GF-D8 (cell line): Measurements from ENCODE around the gene AFF4.
"Not testable (repeated sequence)": the region's sequence is repeated elsewhere in the genome, so short reads cannot be mapped to it uniquely, and the experiment has no call there.

Experiments used
- DNase-seq: peaks from one replicate; lab custom pipeline; 2025; lab: John Stamatoyannopoulos, UW

The AFF4 gene

DNA sequence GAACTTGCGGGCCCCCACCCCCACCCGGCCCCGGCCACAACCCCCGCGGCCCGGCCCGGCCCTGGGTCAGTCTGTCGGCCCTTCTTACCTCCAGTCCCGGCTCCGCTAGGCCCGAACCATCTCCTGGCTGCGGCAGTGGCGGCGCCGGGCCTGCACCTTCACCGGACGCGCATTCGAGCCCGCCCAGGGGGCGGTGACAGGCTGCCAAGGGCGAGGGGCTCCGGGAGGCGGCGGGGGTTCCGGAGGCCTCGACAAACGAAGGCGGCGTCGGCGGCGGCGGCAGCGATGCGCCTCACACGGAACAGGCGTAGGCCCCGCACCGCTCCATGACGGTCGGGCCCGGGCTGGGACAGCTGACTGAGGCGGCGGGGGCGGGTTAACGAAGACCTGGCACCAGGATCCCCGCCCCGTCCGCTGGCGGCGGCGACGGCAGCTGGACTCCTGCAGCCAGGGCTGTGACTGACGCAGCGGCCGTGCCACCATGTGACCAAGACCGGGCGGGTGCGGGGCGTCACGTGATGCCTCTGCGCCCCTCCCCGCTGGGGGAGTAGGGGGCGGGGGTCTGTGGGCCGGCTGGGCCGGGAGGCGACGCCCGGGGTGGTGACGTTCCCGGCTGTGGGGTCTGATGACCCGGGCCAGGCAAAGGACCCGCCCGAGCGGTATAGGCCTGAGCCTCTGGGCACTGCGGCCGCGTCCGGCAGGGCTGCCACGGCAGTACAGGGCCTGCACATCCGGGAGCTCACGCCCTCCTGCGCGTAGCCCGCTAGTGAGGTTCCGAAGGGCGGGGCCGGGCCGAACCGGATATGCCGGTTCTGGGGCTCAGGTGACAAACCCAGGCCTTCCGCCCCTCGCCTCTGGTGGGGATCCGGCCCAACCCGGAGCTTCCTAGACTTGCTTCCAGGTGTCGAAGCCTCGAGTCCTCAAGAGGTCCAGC, at the start of gene AFF4:
Gene AFF4, minus strand, starts transcription at position 464 of the 934 bp plus-strand sequence. CDS start 26,445 bp downstream, outside the sequence.
- peak; percentile 58 for DNase-seq

GRCh38 chr5:133008455-133008854, 45.0 kb upstream of the AFF4 start:
- not testable (repeated sequence) for DNase-seq

- no peak for DNase-seq
Observed at GRCh38 chr5:133006653-133007052, 43.2 kb upstream of the AFF4 start.

GRCh38 chr5:132999246-132999645, 35.8 kb upstream of the AFF4 start:
- DNase-seq = no peak

- DNase-seq = no peak
Observed at GRCh38 chr5:132998556-132998955, 35.1 kb upstream of the AFF4 start.

GRCh38 chr5:132996307-132996706, 32.9 kb upstream of the AFF4 start:
- DNase-seq = no peak

DNA sequence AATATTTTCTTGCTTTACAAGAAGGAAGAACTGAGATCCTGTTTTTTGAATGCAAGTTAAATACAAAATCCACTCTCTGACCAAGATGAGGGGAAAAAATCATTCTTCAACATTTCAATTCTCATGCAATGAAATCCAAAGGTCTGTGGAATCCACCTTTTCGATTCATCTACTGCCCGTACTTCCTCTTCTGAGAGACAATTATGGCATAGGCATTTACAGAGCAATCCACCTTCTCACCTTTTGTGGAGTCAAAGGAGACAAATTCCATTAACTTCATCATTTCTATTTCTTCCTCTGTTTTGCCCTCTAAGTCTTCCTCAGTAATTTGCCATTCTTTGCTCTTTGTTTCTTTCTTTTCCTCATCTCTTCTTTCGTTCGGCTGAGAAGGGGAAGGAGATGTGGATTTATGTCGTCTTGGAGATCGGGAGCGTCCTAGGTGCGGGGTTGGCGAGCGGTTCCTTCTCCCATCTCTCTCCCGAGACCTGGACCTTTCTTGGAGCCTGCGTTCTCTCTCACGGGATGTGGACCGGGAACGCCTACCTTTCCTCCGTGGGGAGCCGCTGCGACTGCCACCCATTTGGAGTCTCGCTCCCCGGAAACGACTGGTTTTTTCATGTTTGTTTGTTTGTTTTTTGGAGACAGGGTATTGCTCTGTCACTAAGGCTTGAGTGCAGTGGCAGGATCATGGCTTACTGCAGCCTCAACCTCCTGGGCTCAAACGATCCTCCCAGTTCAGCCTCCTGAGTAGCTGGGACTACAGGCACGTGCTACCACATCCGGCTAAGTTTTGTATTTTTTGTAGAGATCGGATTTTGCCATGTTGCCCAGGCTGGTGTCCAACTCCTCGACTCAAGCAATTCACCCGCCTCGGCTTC, 24.3 kb upstream of the AFF4 start:
- DNase-seq = no peak

GRCh38 chr5:132982971-132983370, 19.5 kb upstream of the AFF4 start:
- DNase-seq = not testable (repeated sequence)

DNA sequence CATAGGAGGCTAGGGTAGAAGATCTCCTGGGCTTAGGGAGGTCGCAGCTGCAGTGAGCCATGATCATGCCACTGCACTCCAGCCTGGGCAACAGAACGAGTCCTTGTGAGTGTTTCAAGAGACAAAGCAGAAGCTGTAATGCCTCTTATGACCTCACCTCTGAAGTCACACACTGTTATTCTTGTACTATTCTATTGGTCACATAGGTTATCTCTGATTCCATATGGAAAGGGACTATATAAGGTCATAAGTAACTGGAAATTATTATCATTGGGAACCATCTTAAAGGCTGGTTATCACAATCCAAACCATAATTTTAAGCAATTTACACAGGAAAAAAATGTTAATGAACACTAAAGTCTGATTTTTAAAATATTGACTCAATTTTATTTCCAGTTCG, 17.9 kb upstream of the AFF4 start:
- DNase-seq = no peak

- no peak for DNase-seq
Observed at GRCh38 chr5:132979976-132980375, 16.5 kb upstream of the AFF4 start.

GRCh38 chr5:132979367-132979940, 16.0 kb upstream of the AFF4 start:
- DNase-seq = no peak

GRCh38 chr5:132976852-132977251, 13.4 kb upstream of the AFF4 start:
- no peak for DNase-seq

- not testable (repeated sequence) for DNase-seq
Observed at GRCh38 chr5:132972436-132972828, 9.0 kb upstream of the AFF4 start.

GRCh38 chr5:132971483-132972435, 8.3 kb upstream of the AFF4 start:
- DNase-seq = no peak

DNA sequence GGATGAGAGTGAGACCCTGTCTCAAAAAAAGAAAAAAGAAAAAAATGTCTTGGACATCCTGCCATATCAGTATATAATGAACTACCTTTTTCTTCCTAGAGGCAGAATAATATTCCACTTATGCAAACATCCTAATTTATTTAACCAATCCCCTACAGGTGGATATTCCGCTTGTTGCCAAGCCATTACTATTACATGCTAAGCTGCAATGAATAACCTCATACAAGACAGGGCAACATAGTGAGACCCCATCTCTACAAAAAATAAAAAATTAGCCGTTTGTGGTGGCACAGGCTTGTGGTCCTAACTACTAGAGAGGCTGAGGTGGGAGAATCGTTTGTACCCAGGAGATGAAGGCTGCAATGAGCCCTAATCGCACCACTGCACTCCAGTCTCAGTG, 1.7 kb upstream of the AFF4 start:
- no peak for DNase-seq

- DNase-seq = no peak
Observed at GRCh38 chr5:132962429-132963021, 909 bp downstream of the AFF4 start.

DNA sequence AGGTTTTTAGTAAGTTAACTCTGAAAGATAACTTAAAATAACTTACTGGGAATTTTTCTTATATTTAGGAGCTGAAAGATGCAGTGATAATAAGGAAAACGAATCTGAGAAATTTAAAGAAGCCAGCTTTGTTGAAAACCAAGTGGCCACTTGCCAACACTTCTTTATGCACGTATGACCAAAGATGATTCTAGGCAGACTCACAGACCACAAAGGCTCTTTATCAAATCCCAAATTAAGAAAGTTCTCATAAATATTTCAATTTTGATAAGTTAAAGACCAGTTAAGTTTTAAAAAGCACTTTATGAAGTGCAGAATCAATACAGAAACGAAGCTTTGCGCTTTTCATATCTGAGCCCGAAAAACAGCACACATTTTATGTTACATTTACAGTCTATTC, 1.5 kb downstream of the AFF4 start:
- no peak for DNase-seq

DNA sequence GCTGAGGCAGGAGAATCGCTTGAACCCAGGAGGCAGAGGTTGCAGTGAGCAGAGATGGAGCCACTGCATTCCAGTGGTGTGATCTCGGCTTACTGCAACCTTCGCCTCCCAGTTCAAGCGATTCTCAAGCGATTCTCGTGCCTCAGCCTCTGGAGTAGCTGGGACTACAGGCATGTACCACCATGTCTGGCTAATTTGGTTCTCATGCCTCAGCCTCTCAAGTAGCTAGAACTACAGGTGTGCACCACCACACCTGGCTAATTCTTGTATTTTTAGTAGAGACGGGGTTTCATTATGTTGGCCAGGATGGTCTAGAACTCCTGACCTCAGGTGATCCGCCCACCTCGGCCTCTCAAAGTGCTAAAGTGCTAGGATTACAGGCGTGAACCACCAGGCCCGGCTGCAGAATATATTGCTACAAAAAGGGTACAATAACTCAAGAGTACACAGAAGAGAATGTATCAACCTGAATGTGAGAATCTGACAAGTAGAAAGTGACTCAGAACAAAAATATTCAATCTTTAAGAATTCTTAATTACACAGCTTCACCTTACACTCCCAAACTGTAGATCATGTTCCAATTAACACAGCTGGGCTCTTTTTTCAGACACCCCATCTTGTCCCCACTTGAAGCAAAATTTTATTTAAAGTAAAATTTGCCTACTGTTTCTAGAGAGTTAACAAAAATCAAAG, 2.2 kb downstream of the AFF4 start:
- not testable (repeated sequence) for DNase-seq

DNA sequence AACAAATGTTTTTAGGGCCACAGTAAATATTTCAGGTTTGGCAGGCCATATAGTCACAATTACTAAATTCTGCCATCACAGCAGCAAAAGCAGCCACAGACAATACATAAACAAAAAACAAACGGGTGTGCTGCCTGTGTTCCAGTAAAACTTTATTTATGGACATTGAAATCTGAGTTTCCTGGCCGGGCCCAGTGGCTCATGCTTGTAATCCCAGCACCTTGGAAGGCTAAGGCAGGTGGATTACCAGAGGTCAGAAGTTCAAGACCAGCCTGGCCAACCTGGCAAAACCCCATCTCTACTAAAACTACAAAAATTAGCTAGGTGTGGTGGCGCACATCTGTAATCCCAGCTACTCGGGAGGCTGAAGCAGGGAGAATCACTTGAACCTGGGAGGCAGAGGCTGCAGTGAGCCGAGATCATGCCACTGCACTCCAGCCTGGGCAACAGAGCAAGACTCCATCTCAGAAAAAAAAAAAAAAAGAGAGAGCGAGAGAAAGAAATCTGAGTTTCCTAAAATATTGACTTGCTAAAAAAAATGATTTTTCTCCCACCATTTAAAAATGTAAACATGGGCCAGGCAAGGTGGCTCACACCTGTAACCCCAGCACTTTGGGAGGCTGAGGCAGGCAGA, 7.2 kb downstream of the AFF4 start:
- DNase-seq = not testable (repeated sequence)

GRCh38 chr5:132953710-132954109, 9.7 kb downstream of the AFF4 start:
- no peak for DNase-seq
